OCI-M2 (cell line): ENCODE results near the gene BMPR1B.
"Not testable (repeated sequence)": the region's sequence is repeated elsewhere in the genome, so short reads cannot be mapped to it uniquely, and the experiment has no call there.

Source experiments
- DNase-seq: peaks from one replicate; lab custom pipeline; 2025; ENCODE audit not compliant: unreplicated experiment; lab: John Stamatoyannopoulos, UW

Gene BMPR1B

GRCh38 chr4:94832329-94832728, 74.6 kb downstream of the BMPR1B start:
- not testable (repeated sequence) for DNase-seq

DNA sequence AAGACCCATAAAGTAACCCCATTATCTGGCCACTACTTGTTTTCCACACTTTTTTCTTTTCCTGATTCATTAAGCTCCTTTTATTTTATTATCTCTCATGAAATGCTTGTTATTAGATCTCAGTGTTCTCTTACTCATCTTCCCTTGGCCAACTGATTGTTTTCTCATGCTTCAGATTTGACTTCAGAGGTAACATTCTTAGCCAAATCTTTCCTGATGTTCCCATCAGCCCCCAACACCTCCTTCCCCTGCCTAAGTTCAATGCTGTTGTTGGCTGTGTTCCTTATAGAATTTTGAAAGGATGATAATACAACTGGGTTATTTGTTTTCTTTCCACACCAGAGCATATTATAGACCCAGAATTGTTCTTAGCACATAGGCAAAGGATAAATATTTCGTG, 75.6 kb downstream of the BMPR1B start:
- DNase-seq, result no peak

DNA sequence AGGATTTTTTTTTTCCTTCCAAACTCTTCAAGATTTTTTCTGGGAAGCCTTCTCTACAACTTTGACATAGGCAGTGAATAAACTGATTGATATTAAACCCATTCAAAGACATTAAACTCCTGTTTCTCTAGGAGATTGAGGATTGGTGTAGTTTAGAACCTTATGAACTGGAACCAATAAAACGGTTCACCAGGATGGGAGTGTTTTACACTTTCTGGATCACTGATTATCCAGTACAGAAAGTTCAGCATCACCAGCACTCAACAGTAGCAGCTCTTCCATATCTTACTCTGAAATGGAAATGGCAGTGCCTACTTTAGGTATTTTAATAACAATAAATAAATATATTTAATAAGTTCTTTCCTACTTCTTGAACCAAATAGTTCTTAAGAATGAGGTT, 76.7 kb downstream of the BMPR1B start:
- no peak for DNase-seq

GRCh38 chr4:94841166-94841863, 83.6 kb downstream of the BMPR1B start:
- not testable (repeated sequence) for DNase-seq

DNA sequence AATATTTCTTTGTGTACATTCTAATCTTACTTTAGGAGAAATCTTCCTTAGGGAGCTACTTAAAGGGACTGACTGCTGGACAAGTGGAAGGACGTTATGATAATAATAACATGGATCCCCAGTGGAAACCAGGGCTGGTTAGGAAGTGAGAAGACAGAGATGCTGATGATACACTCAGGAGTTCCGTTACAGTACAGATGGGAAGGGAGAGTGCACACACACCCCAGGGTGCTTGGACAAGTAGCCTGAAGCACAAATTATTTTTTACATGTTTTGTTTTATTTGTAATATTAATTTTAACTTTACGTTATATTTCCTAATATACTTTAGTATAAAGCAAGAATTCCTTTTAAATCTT, 84.1 kb downstream of the BMPR1B start:
- no peak for DNase-seq

DNA sequence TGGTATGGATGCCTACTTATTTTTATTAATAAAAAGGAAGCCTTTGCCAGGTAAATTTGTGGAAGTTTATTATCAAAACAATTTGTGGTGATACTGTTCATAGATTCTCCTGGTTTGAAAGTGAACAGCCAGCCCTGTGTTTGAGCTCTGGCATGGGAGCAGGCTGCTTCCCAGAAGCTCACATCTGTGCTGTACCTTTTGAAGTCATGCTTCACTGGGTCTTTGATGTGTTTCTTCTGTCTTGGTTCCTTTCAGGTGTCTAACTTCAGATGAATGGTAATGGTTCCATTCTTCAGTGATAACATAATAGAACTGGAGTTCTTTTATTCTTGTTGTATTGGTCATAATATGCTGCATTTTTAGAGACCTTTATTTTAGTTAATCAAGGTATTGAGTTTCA, 85.5 kb downstream of the BMPR1B start:
- DNase-seq, result no peak

DNA sequence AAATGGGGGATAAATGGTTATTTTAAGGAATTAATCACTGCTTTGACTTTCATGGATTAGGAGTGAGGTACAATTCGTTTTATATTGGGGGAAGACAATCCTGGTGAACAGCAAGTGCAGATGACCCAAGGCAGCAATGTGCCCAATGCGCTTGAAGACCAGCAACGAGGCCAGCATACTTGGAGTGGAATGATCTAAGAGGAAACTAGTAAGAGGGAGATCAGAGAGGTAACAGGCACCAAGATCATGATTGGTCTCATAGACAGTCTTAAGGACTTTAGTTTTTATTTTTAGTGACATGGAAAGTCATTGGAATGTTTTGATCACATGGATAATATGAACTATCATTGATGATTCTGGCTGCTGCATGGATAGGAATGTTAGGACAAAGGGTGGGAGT, 90.6 kb downstream of the BMPR1B start:
- DNase-seq, result no peak

DNA sequence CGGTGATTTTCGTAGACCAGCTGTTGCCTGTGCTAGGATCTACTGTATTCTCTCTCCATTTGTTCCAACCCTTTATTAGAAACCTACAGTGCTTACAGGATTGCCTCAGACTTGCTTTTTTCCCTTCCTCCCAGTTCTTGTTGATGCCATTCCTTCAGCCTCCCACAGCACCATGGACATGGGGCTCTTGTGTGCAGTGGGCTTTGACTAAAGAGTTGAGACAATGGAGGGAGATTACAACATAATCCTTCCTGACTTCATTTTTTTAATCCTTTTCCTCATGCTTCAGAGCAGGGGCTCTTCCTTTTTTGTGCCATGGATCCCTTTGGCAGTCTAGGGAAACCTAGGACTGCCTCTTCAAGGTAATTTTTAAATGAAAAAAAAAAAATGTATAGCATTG, 92.1 kb downstream of the BMPR1B start:
- DNase-seq, result no peak

GRCh38 chr4:94852616-94853015, 94.9 kb downstream of the BMPR1B start:
- DNase-seq, result no peak

- no peak for DNase-seq
These were observed 98.3 kb downstream of the BMPR1B start for GRCh38 chr4:94856030-94856429.

DNA sequence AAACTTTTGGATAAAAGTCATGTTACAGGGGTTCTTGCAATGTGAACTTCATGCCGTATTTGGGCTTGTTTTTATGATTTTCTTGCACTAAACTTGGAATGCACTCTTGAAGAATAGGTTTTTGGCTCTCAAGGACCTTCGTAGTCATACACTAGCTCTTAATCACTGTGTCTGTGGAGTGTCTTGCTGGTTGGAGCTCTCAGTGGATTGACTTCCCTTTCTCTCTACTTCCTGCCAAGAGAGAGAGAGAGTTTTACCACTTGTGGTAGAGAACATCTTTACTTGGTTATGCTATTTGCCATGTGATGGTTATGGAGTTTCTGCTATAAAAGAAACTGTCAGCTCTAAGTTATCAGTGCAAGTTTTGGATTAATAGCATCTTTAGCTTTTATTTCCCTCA, 112.4 kb downstream of the BMPR1B start:
- DNase-seq, result no peak

DNA sequence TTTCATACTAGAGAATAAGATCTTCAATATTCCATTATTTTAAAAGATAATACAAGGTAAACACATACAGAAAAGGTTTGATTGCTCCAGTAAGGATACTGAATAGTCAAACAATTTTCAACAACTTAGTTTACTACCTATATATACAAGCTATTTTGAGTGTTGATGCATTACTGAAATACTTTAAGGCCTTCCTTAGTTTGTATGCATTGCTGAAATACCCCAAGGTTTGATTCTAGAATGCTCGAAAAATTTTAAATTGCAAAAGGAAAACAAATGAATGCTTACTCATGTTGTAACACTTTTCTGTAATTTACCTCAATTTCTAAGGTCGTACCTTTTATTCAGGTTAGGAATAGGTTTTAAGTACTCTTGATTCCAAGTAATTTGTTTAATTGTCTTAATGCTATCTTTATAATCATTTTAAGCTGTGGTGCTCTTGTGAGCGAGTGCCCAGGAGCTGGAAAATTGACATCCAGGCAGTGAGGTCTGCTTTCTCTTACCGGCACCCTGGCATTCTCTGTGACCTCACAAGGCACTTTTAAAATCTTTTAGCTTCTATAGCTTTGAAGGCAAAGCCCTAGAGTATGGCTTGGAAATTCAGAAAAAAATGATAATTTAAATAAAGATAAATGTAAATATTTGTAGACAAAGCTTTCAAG, 114.0 kb downstream of the BMPR1B start:
- DNase-seq, result no peak

- DNase-seq, result no peak
These were observed 120.2 kb downstream of the BMPR1B start for GRCh38 chr4:94877973-94878372.

GRCh38 chr4:94880956-94881355, 123.2 kb downstream of the BMPR1B start:
- no peak for DNase-seq

DNA sequence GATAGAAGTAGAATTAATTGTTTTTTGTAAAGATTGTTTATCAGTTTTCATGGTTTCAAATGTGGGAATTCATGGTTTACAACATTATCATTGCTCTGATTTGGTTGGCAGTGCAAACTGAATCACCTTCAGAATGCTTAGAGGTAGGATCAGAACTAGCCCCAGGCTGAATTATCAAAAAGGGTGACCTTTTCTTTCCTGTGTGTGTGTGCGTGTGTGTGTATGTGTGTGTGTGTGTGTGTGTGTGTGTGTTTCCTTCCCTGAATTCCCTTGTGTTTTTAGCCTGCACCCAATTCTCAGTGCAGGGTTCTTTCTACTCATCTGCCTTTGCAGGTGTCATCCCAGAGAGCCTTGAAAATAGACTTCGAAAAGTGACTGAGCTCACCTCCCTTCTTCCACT, 125.0 kb downstream of the BMPR1B start:
- no peak for DNase-seq

DNA sequence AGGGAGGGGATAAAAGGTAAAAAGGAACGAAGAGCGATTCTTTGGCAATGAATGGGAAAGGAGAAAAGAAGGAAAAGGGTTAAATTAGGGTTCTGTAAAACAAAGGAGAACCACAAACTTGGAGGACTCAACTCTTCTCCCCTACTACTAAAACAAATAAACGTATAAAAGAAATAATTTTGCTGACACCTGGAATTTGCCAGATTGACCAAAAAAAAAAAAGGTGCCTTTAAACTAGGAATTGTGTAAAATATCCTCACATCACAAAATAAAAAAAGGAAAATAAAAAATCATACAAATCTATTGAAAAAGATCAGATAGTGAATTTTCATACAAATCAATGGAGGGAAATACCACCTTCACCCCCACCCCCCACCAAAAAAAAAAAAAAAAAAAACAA, 129.3 kb downstream of the BMPR1B start:
- DNase-seq, result no peak

- no peak for DNase-seq
These were observed 131.8 kb downstream of the BMPR1B start for GRCh38 chr4:94889523-94889922.

DNA sequence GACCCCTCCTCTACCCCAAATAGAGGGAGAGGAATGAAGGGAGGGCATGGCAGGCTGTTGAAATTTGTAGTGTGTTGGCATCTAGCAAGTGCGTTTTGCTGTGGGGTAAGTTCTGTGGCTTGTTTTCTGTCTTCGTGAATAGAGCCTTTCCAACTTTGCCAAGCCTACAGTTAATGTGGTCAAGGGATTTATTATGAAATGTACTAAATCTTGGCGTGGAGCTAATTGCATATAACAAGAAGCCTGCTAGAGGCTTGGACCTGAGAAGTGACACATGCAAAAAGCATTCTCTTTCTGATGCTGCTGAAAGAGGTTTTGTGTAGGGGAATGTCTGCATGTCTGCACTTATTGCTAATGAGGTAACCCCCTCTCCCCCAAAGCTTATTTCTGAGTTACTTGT, 132.2 kb downstream of the BMPR1B start:
- DNase-seq, result no peak

DNA sequence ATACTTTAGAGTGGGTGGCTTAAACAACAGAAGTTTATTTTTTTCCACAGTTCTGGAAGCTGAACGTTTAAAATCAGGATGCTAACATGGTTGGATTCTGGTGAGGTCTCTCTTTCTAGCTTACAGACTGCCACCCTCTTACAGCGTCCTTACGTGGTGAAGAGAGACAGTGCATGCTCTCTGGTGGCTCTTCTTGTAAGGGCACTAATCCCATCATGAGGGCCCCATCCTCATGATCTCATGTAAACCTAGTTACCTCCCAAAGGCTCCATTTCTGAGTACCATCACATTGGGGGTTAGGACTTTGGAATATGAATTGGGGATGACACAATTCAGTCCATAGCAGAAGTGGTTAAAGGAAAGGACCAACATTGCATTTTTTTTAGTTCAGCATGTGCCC, 132.8 kb downstream of the BMPR1B start:
- DNase-seq, result no peak

DNA sequence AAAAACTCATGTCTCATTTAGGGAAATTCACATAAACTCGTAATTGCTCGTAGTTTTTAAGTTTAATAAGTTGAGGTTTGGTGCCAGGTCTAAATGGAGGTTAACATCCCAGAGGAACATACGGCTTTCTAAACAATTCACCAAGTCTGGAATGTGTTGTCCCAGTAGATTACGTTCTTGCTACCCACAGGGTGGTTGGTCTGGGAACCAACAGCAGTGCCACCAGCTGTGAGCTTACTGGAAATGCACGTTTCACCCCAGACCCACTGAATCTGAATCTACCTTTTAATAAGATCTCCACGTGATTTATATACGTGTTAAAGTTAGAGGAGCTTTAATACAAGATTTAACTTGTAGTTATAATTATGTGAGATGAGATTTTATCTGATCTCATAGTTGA, 134.3 kb downstream of the BMPR1B start:
- no peak for DNase-seq

DNA sequence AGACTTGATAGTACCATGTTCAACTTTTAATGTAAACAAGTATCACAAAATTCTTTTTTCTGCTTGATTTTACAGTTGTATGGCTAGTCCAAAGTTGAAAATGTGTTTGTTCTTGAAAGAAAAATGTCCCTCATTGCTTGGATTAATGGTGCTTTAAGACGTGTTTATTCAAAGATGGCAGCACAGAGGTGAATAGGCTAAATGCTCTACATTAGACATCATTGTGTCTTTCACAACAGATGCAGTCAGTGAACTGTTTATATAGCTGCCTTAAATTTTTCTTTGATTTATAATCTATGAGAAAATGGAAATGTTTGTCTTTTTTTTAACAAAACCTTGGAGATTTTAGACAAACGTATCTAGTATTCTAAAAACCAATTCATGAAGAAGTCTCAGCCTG, 137.3 kb downstream of the BMPR1B start:
- no peak for DNase-seq

DNA sequence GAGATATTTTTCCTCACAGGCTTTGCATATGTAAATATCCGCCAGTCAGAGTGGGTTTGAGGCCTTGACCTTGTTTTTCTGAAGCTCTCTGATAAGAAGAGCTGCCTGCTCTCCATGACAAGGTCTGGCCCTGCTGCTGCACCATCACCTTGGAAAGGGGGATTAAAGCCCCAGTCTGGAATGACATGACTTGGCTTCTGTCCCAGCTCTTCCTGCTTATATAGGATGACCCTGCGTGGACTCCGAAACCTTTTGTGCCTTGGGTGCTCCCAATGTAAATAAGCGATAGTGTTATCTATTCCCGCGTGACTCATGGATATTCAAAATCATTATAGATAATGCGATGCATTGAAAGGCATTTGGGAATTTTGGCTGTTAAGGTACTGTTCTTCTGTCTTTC, 139.3 kb downstream of the BMPR1B start:
- no peak for DNase-seq

DNA sequence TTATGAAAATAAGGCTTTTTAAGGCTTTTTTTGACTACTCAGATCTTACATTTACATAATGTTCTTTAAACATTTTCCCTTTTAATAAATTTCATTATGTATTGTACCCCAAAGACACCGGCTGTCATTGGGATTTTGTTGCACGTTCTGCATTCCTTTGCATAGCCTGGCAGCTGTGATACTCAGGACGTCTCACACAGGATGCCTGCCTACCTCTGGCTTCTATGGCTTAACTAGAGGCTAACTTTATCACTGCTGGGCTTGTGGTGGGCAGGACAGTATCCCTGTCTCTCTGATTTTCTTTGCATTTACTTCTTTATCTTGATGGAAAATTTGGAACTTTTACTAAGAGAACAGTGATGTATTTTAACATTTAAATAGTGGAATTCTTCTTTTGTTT, 147.8 kb downstream of the BMPR1B start:
- no peak for DNase-seq
